SK-N-MC (cell line): ENCODE results near the gene ADAMTSL3.

Source experiments
- EZH2 ChIP-seq: fragments of 200-600 bp; sonication (generic); IDR thresholded peaks from one replicate; pipeline ENCODE4 v1.6.1; 2017; ENCODE audit warnings: antibody characterized with exemption
- FOXP2 ChIP-seq: optimal IDR thresholded peaks from 2 replicates; pipeline ENCODE3; 2011; ENCODE audit warnings: mild to moderate bottlenecking, moderate library complexity; ENCODE audit not compliant: insufficient read depth; ENCODE audit errors: extremely low read length, control extremely low read depth
- POLR2AphosphoS5 ChIP-seq: IDR thresholded peaks from 2 replicates; pipeline ENCODE4 v1.6.1; 2012; ENCODE audit warnings: mild to moderate bottlenecking, low read depth, low read length, borderline replicate concordance

GRCh38 chr15:83911345-83911744 lies 257.4 kb downstream of the ADAMTSL3 start:
- no peak for TF ChIP-seq EZH2
- no peak for TF ChIP-seq POLR2AphosphoS5
- no peak for TF ChIP-seq FOXP2
